Measurements from ENCODE around the gene ANXA4.
A peak's percentile ranks its signal among the peaks of the same experiment; 100 is the strongest.

The ANXA4 gene

DNA sequence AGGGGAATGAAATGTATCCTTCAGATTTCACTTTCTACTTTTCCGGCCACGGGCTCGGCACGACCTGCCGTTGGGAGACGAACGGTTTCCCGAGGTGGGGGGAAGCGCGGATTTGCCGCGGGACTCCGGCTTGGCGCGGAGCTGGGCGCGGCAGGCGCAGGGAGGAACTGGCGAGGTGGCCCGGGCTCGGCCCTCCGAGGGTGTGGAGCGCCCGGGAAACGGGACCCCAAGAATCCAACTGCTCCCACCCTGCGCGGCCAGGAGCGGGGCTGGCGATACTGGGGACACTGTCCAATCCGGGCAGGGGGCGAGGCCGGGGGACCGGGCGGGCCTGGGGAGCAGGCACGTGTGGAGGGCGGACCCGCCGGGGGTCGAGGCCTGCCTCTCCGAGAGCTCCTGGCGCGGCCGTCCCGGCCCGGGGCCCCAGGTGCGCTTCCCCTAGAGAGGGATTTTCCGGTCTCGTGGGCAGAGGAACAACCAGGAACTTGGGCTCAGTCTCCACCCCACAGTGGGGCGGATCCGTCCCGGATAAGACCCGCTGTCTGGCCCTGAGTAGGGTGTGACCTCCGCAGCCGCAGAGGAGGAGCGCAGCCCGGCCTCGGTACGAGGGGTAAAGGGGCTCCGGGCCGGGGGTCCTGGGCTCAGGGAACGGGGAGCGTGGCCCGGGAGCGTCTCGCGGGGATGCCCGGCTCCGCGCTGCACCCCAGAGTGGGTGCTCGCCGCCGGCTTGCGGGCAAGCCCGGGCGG, at the start of gene ANXA4:
ANXA4 (plus strand) TSS at position 560 of the 747 bp plus-strand sequence. CDS start 39,432 bp downstream, outside the sequence.
- H3K4me3 ChIP-seq (replicated peaks; ENCODE audit: low read depth, low read length): peak within 1 kb of the TSS; percentile 89
- no peaks in the 10 kb centered on the region; the same call in none of the 2 replicates for H3K36me3 ChIP-seq (ENCODE audit: control insufficient read depth, insufficient read depth, low read length)
- H3K27me3 ChIP-seq (replicated peaks; ENCODE audit: control insufficient read depth, insufficient read depth, low read length): no peaks in the 10 kb centered on the region
- DNase-seq (ENCODE audit: extremely low read depth, insufficient read length): peak; percentile 79
- no peak for TF ChIP-seq CTCF (IDR thresholded peaks at IDR 0.05; ENCODE audit: insufficient read depth, low read length, poor library complexity, severe bottlenecking)

- Histone ChIP-seq H3K27me3 (replicated peaks; ENCODE audit: control insufficient read depth, insufficient read depth, low read length) (no peaks in the 10 kb centered on the region), H3K36me3 (ENCODE audit: control insufficient read depth, insufficient read depth, low read length) (no peaks in the 10 kb centered on the region), H3K4me3 (replicated peaks; ENCODE audit: low read depth, low read length) (no peak overlapping the region)
- TF ChIP-seq CTCF (IDR thresholded peaks at IDR 0.05; ENCODE audit: insufficient read depth, low read length, poor library complexity, severe bottlenecking): no peak
- DNase-seq (ENCODE audit: extremely low read depth, insufficient read length): no peak
These were observed 49.5 kb upstream of the ANXA4 start for GRCh38 chr2:69692424-69692823.

DNA sequence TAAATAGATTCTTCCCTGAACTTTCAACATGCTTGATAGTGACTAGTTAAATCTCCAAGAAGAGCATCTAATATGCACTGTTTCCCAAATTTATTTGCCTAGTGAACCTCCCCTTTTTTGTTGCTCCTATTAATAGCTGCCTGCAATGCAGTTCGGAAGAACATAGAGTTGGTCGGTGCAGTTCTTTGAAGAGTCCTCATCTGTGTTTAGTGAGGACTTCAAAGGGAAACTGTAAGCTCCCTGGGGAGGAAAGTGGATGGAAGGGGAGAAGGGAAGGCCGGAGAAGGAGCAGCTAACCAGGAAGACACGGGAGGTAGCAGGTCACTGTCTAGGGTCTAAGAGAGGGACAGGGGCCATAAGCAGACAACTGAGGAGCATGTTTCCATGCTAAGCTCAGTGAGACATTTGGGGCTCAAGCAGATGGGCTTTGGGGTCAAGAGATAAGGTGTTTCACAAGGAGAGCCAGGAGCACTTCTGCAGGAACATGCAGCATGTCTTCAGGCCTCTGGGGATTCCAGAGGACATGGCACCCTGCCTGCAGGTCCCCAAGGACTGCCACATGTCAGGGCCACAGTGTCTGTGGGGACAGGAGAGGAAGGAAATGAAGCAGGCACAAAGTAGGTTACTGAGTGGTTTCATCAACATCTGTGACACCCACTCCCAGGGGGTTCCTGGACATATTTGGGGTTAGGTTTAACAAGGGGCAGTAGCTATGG, 48.7 kb upstream of the ANXA4 start:
- TF ChIP-seq CTCF (IDR thresholded peaks at IDR 0.05; ENCODE audit: insufficient read depth, low read length, poor library complexity, severe bottlenecking): no peak
- DNase-seq (ENCODE audit: extremely low read depth, insufficient read length): peak; percentile 37
- no peaks in the 10 kb centered on the region for H3K36me3 ChIP-seq (ENCODE audit: control insufficient read depth, insufficient read depth, low read length)

GRCh38 chr2:69693775-69694450, 48.0 kb upstream of the ANXA4 start:
- Histone ChIP-seq H3K27me3 (replicated peaks; ENCODE audit: control insufficient read depth, insufficient read depth, low read length) (no peaks in the 10 kb centered on the region), H3K4me3 (replicated peaks; ENCODE audit: low read depth, low read length) (no peak overlapping the region), H3K36me3 (ENCODE audit: control insufficient read depth, insufficient read depth, low read length) (no peaks in the 10 kb centered on the region)
- DNase-seq (ENCODE audit: extremely low read depth, insufficient read length): no peak
- no peak for TF ChIP-seq CTCF (IDR thresholded peaks at IDR 0.05; ENCODE audit: insufficient read depth, low read length, poor library complexity, severe bottlenecking)

More for the DNA sequence above, 48.7 kb upstream of the ANXA4 start:
- no peaks in the 10 kb centered on the region for H3K27me3 ChIP-seq (replicated peaks; ENCODE audit: control insufficient read depth, insufficient read depth, low read length)
- no peak overlapping the region for H3K4me3 ChIP-seq (replicated peaks; ENCODE audit: low read depth, low read length)

DNA sequence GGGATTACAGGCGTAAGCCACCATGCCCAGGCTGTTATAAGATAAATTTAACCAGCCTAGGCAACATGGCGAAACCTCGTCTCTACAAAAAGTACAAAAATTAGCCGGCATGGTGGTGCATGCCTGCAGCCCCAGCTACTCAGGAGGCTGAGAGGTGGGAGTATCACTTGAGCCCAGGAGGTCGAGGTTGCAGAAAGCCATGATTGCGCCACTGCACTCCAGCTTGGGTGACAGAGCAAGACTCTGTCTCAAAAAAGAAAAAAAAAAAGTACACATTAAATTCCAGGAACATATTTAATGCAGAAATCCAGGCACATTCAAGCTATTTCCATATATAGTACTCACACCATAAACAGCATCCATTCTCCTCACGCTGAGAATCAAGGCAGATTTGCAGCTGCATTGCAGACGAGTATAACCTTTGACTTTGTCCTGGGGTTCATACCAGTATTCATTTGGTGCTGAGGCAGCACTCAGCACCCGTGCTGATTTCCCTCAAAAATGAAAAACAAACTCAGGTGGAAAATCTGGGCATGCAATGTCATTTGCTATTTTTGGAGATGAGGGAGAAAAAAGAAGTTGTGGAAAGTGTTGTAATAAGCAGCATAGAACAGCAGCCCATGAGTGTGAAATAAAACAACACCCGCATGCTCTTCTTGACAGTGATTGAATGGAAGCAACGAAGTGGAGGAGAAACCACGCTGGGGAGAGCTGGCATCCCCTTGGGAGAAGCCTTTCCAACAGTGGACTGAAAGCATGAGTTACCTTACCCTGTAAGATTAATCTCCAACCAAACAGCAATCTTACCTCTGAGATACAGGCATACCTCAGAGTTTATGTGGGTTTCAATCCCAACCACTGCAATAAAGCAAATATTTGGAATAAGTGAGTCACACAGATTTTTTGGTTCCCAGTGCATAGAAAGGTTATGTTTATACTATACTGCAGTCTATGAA, 46.8 kb upstream of the ANXA4 start:
- TF ChIP-seq CTCF (IDR thresholded peaks at IDR 0.05; ENCODE audit: insufficient read depth, low read length, poor library complexity, severe bottlenecking): no peak
- Histone ChIP-seq H3K36me3 (ENCODE audit: control insufficient read depth, insufficient read depth, low read length) (no peaks in the 10 kb centered on the region), H3K27me3 (replicated peaks; ENCODE audit: control insufficient read depth, insufficient read depth, low read length) (no peaks in the 10 kb centered on the region), H3K4me3 (replicated peaks; ENCODE audit: low read depth, low read length) (no peak overlapping the region)
- DNase-seq (ENCODE audit: extremely low read depth, insufficient read length): no peak

Data from GM06990 (cell line).